K562 (cell line): ENCODE measurements around the gene RAB6A.

Experiments used
- GABPB1 ChIP-seq: sonication (generic); formaldehyde crosslinking; IDR thresholded peaks from 2 replicates; pipeline ENCODE4 v1.8.0; 2022; ENCODE audit warnings: mild to moderate bottlenecking, missing genetic modification reagents
- MIER1 ChIP-seq: fragments of 450-650 bp; IDR thresholded peaks from 2 replicates; pipeline ENCODE4 v1.6.1; 2016; ENCODE audit warnings: antibody characterized with exemption, mild to moderate bottlenecking, low read depth
- NCOA1 ChIP-seq: fragments of 450-650 bp; IDR thresholded peaks from 2 replicates; pipeline ENCODE4 v1.6.1; 2016; ENCODE audit warnings: low read depth
- NEUROD1 ChIP-seq: fragments of 150-350 bp; IDR thresholded peaks from 2 replicates; pipeline ENCODE4 v1.6.1; 2014; ENCODE audit warnings: borderline replicate concordance, low read length, low read depth; ENCODE audit not compliant: partially characterized antibody
- POLR2A ChIP-seq: fragments of 450-650 bp; conservative IDR thresholded peaks from 2 replicates; pipeline ENCODE4 v1.6.1; 2016
- SIN3A ChIP-seq, 2 experiments: fragments of 150-350 bp in 1 of 2; IDR thresholded peaks; 2 replicates each; pipeline ENCODE4 v1.6.1; 2011 to 2016; ENCODE audit warnings: borderline replicate concordance in 2 of 2, low read depth in 2 of 2, low read length in 2 of 2, mild to moderate bottlenecking in 2 of 2, moderate library complexity in 2 of 2; ENCODE audit not compliant: control insufficient read depth in 1 of 2
- TF ChIP-seq, protein P1 (sequence below), 3 experiments: IDR thresholded peaks in 2 of 3; conservative IDR thresholded peaks in 1 of 3; 2 replicates each; pipeline ENCODE4 v1.5.1; 2011 to 2012; ENCODE audit warnings: low read length in 3 of 3, mild to moderate bottlenecking in 3 of 3, control low read depth in 2 of 3, improper control_type of control experiment in 1 of 3, inconsistent platforms in 1 of 3, low read depth in 1 of 3, mixed read lengths in 1 of 3, moderate library complexity in 1 of 3; ENCODE audit not compliant: insufficient read depth in 2 of 3
- TF ChIP-seq, protein P2 (sequence below): IDR thresholded peaks from 2 replicates; pipeline ENCODE4 v1.6.1; 2011; ENCODE audit not compliant: insufficient read length; ENCODE audit errors: extremely low read depth

DNA sequence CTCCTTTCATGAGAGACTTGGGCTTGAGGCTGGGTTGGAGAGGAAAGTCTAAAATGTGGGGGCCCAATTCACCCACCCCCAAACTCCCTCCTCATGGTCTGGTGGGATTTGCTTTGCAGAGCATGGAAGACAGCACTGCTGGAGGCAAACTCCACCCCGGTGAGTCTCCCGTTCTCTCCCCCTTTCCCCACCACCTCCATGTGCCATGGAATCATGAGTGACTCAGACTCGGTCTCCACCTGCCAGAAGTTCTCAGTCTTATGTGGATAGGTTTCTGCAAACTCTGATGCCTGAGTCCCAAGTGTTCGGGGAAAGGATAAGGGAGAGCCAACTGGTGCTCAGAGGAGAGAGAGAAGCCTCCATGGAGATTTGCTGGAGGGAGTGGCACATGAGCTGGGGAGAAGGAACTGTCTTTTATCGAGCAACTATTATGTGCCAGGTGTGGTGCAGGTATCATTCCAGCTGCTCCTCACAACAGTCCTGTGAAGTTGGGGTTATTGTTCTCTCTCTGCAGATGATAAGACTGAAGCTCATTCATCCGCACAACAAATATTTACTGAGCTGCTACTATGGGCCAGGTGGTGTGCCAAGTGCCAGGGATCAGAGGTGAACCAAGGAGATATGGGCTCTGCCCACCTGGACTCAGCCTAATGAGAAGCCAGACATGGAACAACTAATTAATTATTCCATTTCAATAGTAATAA is 107.9 kb downstream of the RAB6A start:
- TF ChIP-seq, protein P1, sequence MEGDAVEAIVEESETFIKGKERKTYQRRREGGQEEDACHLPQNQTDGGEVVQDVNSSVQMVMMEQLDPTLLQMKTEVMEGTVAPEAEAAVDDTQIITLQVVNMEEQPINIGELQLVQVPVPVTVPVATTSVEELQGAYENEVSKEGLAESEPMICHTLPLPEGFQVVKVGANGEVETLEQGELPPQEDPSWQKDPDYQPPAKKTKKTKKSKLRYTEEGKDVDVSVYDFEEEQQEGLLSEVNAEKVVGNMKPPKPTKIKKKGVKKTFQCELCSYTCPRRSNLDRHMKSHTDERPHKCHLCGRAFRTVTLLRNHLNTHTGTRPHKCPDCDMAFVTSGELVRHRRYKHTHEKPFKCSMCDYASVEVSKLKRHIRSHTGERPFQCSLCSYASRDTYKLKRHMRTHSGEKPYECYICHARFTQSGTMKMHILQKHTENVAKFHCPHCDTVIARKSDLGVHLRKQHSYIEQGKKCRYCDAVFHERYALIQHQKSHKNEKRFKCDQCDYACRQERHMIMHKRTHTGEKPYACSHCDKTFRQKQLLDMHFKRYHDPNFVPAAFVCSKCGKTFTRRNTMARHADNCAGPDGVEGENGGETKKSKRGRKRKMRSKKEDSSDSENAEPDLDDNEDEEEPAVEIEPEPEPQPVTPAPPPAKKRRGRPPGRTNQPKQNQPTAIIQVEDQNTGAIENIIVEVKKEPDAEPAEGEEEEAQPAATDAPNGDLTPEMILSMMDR (IDR thresholded peaks at IDR 0.05 in 2 of 3, conservative IDR thresholded peaks at IDR 0.05 in 1 of 3; ENCODE audit: insufficient read depth in 2 of 3, low read depth in 1 of 3, low read length in 3 of 3), result no peak
- TF ChIP-seq MIER1, result no peak
- TF ChIP-seq, protein P2, sequence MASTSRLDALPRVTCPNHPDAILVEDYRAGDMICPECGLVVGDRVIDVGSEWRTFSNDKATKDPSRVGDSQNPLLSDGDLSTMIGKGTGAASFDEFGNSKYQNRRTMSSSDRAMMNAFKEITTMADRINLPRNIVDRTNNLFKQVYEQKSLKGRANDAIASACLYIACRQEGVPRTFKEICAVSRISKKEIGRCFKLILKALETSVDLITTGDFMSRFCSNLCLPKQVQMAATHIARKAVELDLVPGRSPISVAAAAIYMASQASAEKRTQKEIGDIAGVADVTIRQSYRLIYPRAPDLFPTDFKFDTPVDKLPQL, result no peak
- TF ChIP-seq POLR2A, result no peak
- TF ChIP-seq SIN3A (IDR thresholded peaks at IDR 0.05; ENCODE audit: borderline replicate concordance in 2 of 2, control insufficient read depth in 1 of 2, low read depth in 2 of 2, low read length in 2 of 2), result no peak
- no peak for TF ChIP-seq NCOA1
- TF ChIP-seq NEUROD1, result no peak
- TF ChIP-seq GABPB1 (CRISPR knock-in tag), result no peak
